GM21825 (cell line): Measurements from ENCODE around the gene HSFX4.
"Not testable (repeated sequence)": the region's sequence is repeated elsewhere in the genome, so short reads cannot be mapped to it uniquely, and the experiment has no call there.

ENCODE experiments used
- ATAC-seq: cut with Tn5 transposase; IDR thresholded peaks from one replicate; pipeline ENCODE4 v1.9.1; 2021; ENCODE audit warnings: mild to moderate bottlenecking, moderate library complexity; ENCODE audit not compliant: unreplicated experiment

The HSFX4 gene

GRCh38 chrX:149937328-149937727, 8.0 kb downstream of the HSFX4 start:
- ATAC-seq, result not testable (repeated sequence)

GRCh38 chrX:149937871-149938426, 8.6 kb downstream of the HSFX4 start:
- ATAC-seq, result peak; percentile 0

DNA sequence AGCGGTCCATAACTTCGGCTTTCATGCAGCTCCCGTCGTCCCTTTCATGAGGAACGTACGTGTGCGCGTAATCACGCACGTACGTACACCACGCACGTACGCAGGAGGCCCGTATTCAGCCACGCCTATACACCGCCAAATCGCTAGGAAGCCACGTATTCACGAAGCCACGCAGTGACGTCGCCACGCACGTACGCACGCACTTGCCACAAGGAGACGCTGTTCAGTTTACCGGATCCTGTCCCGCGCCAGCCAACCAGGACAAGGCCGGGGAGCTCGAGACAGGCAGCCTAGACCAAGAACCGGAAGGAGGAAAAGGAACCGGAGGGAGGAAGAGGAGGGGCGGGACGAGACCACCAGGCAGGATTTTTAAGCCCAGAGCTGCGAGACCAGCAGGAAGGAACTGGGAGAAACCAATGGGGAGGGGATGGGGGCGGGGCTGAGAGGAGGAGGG, 9.1 kb downstream of the HSFX4 start, which contains the start of gene EOLA2:
EOLA2 (minus strand) TSS at position 65 of the 454 bp plus-strand sequence. CDS start 4,617 bp downstream, outside the sequence.
- ATAC-seq, result peak; percentile 71

DNA sequence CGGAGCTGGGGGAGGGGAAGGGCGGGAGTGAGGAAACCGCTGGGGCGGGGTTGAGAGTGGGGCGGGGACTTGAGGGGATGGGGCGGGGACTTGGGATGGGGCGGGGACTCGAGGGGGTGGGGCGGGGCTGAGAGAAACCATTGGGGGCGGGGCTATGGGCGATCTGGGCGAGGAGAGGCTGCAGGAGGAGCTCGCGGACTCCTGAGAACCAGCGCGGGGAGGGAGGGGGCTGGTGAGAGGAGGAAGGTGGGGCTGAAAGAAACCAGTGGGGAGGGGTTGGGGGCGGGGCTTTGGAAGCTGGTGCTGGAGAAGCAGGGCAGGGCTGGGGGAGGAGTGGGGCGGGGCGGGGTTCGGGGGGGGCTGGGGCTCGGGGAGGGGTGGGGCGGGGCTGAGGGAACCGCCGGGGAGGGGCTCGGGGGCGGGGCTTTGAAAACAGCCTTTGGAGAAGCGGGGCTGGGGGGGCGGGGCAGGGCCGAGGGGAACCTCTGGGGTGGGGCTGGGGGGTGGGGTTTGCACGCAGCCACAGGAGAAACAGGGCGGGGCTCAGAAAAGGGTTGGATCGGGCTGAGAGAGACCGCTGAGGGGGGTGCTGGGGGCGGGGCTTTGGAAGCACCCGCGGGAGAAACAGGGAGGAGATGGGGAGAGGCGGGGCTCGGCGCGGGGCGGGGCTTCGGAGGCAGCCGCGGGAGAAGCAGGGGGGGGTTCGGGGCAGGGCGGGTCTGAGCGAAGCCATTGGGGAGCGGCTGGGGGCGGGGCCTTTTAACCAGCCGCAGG, 9.7 kb downstream of the HSFX4 start:
- ATAC-seq, result peak; percentile 13

- ATAC-seq, result peak; percentile 15
These were observed 10.2 kb downstream of the HSFX4 start for GRCh38 chrX:149939655-149939904.

- peak; percentile 47 for ATAC-seq
These were observed 10.7 kb downstream of the HSFX4 start for GRCh38 chrX:149939905-149940673.

DNA sequence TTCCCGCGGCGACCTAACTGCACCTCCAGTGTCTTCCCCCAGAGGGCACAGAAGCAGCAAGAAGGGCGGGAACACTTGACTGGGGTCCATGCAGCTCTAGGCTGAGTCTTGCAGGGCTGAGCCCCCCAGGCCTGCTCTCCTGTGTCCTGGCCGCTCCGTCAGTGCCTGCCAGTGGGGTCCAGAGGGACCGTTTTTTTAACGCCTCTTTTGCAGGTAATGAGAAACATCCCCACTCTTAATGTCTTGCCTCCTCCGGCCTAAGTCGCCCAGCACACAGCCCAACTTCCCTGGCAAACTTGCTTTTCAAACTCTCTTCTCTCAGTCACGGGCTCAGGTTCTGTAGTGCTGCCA, 11.3 kb downstream of the HSFX4 start:
- not testable (repeated sequence) for ATAC-seq

- ATAC-seq, result not testable (repeated sequence)
These were observed 15.8 kb downstream of the HSFX4 start for GRCh38 chrX:149945087-149945670.

DNA sequence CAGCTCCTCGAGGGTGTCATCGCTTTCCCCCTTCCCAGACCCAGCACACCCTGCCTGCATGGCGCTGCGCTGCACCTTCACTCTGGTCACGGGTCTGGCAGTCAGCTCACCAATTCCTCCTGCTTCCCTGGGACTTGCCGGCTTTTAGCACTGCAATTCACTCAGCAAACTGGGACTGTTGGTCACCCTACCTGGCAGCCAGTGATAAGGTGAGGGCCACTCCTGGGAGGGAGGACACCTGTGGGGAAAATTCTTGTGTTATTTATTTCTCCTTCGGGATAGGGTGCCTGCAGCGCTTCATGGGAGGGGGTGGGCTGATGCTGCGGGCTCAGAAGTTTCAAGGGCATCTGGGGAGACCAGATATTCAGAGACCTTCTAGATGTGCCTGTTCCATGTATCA, 16.4 kb downstream of the HSFX4 start:
- not testable (repeated sequence) for ATAC-seq

DNA sequence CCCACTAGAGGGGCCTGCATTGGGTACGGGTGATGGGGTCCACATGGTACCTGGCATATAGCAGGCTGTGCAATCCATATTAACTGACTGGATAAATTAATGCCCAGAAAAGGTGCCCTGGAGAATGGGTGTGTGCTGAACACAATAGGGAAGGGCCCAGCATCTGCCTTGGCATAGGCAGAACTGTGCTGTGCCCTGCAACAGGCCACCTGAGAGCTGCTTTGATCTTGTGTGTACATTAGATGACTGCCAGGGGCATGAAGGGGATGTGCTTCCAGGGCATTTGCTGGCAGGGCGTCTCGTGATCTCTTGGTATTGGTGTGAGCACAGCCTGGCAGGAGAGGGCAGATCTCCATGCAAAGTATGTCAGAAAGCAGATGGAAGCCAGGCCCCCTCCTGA, 17.6 kb downstream of the HSFX4 start:
- not testable (repeated sequence) for ATAC-seq

- no peak for ATAC-seq
These were observed 18.6 kb downstream of the HSFX4 start for GRCh38 chrX:149948016-149948415.

- ATAC-seq, result no peak
These were observed 20.5 kb downstream of the HSFX4 start for GRCh38 chrX:149949743-149950436.

DNA sequence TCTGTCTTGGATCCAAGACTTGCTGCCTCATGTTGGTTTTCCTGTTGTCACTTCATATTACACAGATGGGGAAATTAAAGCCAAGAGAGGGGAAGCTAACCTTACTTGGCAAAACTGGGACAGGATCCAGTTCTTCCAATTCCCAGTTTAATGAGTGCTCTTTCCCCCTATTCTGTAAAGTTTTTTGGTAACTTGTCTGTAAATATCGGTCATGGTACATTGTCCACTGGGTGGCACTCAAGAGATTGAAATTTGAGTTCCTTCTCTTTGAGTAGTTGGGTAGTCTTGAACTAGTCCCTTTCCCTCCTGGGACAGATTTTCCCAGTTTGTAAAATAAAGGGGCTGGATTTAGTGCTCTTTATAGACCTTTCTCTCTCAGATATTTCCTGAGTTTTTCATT, 21.3 kb downstream of the HSFX4 start:
- ATAC-seq, result no peak

GRCh38 chrX:149961572-149961971, 32.2 kb downstream of the HSFX4 start:
- ATAC-seq, result no peak

DNA sequence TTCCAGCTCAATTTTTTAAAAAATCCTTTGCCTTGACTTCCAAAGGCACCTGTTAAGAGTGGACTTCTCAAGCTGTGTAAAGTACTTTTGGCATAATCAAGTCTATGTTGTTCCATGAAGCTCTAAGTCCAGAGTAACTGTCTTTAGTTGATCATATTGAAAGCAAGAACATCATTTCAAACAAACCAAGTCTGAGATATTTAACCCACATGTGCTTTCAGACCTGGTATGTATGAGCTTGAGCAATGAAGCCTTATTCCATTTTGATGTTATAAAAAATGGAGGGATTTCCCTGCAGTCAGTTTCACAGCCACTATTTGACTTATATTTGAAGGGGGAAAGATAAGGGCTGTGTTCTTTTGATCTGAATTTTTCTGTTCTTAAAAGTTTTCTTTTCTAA, 32.6 kb downstream of the HSFX4 start:
- ATAC-seq, result no peak

- ATAC-seq, result no peak
These were observed 33.7 kb downstream of the HSFX4 start for GRCh38 chrX:149962859-149963757.

GRCh38 chrX:149979126-149979644, 49.8 kb downstream of the HSFX4 start:
- no peak for ATAC-seq
